K562 (cell line): ENCODE measurements around the gene TBX1. TPM values are rescaled to one million over a fixed set of nuclear protein-coding genes. Genes with fewer than 3 reads are reported as not detected.

Experiments
- CHD4 ChIP-seq: fragments of 200-600 bp; sonication (generic); IDR thresholded peaks from 3 replicates; pipeline ENCODE4 v1.6.1; 2012; ENCODE audit warnings: low read depth, mild to moderate bottlenecking, mixed read lengths, low read length, inconsistent platforms; ENCODE audit not compliant: insufficient read depth, insufficient replicate concordance, poor library complexity, severe bottlenecking
- HCFC1 ChIP-seq: IDR thresholded peaks from 2 replicates; pipeline ENCODE4 v1.6.1; 2012; ENCODE audit warnings: low read depth, low read length, improper control_type of control experiment
- KLF13 ChIP-seq: fragments of 450-650 bp; IDR thresholded peaks from 2 replicates; pipeline ENCODE4 v1.6.1; 2016; ENCODE audit warnings: missing genetic modification characterization, low read depth, mild to moderate bottlenecking, missing compliant biosample characterization, moderate library complexity, borderline replicate concordance
- MTA1 ChIP-seq: fragments of 450-650 bp; IDR thresholded peaks from 2 replicates; pipeline ENCODE4 v1.6.1; 2017; ENCODE audit warnings: borderline replicate concordance
- PTRF ChIP-seq: fragments of 450-650 bp; IDR thresholded peaks from 2 replicates; pipeline ENCODE4 v1.6.1; 2016; ENCODE audit warnings: mild to moderate bottlenecking, missing genetic modification characterization, missing compliant biosample characterization
- SMC3 ChIP-seq: conservative IDR thresholded peaks from 2 replicates; pipeline ENCODE4 v1.6.1; 2011; ENCODE audit warnings: low read depth, low read length, improper control_type of control experiment; ENCODE audit not compliant: insufficient read depth
- ZBTB7A ChIP-seq: IDR thresholded peaks from 2 replicates; pipeline ENCODE4 v1.6.1; 2011; ENCODE audit warnings: low read depth, mild to moderate bottlenecking, low read length, moderate library complexity, borderline replicate concordance; ENCODE audit not compliant: control insufficient read depth
- ZNF239 ChIP-seq: fragments of 250-450 bp; sonication (Bioruptor Pico); IDR thresholded peaks from 2 replicates; pipeline ENCODE4 v1.4.0; 2020; ENCODE audit warnings: mild to moderate bottlenecking
- polyA plus RNA-seq, 8 experiments: library from polyadenylated mRNA; depleted of rRNA in 4 of 8; stranded (reverse) in 5 of 8; unstranded in 3 of 8; fragments of >200 nt; fragmentation: Nextera tagmentation in 2 of 8; fragmentation: Illumina TruSeq in 1 of 8; extraction: Ambion mirVana in 2 of 8; extraction: Trizol in 1 of 8; gene quantifications; 2 replicates each; pipeline versions ENCODE4 v1.2.1 to v1.2.3, GENCODE V29; 2011 to 2014; ENCODE audit warnings: inconsistent platforms in 1 of 8, missing spikeins in 1 of 8
- total RNA-seq, 7 experiments: library from RNA; depleted of rRNA in 6 of 7; stranded (reverse); fragments of >200 nt in 6 of 7; fragmentation: Illumina TruSeq in 2 of 7; extraction: Trizol in 2 of 7; gene quantifications; 2 replicates each; pipeline versions ENCODE4 v1.2.1 to v1.2.3, GENCODE V29; 2011 to 2021; ENCODE audit warnings: low replicate concordance in 1 of 7
- TF ChIP-seq, protein P1 (sequence below): conservative IDR thresholded peaks from 2 replicates; pipeline ENCODE4 v1.6.1; 2011; ENCODE audit warnings: low read depth, mild to moderate bottlenecking, low read length; ENCODE audit not compliant: control insufficient read depth
- TF ChIP-seq, protein P2 (sequence below), 2 experiments: fragments of 450-650 bp; IDR thresholded peaks; 2 replicates each; pipeline ENCODE4 v1.6.1; 2016; ENCODE audit warnings: mild to moderate bottlenecking in 2 of 2, borderline replicate concordance in 1 of 2, low read depth in 1 of 2, moderate library complexity in 1 of 2
- TF ChIP-seq, protein P3 (sequence below): fragments of 450-650 bp; formaldehyde crosslinking; IDR thresholded peaks from 2 replicates; pipeline ENCODE4 v1.4.0; 2020; ENCODE audit warnings: mild to moderate bottlenecking, moderate library complexity
- TF ChIP-seq, protein P4 (sequence below): fragments of 450-650 bp; IDR thresholded peaks from 2 replicates; pipeline ENCODE4 v1.6.1; 2016; ENCODE audit warnings: borderline replicate concordance

Gene TBX1
- total and polyA plus RNA-seq, 9 of the 15 experiments (the other 6 are each of a cell fraction or from before 2014, with no cell fraction given): 0.07 to 35.0 (median 3.9) TPM

DNA sequence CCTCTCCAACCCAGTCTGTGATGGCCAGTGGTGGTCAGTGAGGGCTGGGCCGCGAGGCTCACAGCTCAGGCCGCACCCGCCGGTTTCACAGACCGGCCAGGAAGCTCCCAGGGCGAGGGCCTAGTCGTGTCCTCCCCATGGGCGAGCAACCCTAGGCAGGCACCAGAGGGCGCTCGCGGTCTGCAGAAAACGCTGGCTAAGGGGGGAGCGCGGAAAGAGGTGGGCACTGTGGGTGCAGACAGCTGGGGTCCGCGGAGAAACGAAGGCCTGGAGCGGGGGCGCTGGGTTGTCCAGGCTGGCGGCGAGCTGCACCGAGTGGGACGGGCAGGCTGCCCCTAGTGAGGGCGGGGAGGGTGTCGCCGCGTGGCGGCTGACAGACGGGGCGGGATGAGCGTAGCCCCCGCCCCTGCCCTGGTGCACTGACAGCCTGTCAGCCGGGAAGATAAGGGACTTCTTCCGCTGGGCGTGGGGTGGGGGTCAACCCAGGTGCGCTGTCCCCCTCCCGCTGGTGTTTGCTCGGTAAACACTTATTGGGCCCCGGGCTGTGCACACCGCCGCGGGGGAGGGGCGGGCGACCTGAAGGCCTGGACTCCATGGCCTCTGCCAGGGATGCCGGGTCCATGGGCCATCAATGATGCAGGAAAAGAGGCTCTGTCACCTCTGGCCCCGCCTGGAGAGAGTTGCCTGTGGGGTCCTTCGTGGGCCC, 29.8 kb upstream of the TBX1 start (continued):
- TF ChIP-seq, protein P1, sequence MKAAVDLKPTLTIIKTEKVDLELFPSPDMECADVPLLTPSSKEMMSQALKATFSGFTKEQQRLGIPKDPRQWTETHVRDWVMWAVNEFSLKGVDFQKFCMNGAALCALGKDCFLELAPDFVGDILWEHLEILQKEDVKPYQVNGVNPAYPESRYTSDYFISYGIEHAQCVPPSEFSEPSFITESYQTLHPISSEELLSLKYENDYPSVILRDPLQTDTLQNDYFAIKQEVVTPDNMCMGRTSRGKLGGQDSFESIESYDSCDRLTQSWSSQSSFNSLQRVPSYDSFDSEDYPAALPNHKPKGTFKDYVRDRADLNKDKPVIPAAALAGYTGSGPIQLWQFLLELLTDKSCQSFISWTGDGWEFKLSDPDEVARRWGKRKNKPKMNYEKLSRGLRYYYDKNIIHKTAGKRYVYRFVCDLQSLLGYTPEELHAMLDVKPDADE: peak; percentile 59; the same call in 1 of the 2 replicates
- TF ChIP-seq, protein P2, sequence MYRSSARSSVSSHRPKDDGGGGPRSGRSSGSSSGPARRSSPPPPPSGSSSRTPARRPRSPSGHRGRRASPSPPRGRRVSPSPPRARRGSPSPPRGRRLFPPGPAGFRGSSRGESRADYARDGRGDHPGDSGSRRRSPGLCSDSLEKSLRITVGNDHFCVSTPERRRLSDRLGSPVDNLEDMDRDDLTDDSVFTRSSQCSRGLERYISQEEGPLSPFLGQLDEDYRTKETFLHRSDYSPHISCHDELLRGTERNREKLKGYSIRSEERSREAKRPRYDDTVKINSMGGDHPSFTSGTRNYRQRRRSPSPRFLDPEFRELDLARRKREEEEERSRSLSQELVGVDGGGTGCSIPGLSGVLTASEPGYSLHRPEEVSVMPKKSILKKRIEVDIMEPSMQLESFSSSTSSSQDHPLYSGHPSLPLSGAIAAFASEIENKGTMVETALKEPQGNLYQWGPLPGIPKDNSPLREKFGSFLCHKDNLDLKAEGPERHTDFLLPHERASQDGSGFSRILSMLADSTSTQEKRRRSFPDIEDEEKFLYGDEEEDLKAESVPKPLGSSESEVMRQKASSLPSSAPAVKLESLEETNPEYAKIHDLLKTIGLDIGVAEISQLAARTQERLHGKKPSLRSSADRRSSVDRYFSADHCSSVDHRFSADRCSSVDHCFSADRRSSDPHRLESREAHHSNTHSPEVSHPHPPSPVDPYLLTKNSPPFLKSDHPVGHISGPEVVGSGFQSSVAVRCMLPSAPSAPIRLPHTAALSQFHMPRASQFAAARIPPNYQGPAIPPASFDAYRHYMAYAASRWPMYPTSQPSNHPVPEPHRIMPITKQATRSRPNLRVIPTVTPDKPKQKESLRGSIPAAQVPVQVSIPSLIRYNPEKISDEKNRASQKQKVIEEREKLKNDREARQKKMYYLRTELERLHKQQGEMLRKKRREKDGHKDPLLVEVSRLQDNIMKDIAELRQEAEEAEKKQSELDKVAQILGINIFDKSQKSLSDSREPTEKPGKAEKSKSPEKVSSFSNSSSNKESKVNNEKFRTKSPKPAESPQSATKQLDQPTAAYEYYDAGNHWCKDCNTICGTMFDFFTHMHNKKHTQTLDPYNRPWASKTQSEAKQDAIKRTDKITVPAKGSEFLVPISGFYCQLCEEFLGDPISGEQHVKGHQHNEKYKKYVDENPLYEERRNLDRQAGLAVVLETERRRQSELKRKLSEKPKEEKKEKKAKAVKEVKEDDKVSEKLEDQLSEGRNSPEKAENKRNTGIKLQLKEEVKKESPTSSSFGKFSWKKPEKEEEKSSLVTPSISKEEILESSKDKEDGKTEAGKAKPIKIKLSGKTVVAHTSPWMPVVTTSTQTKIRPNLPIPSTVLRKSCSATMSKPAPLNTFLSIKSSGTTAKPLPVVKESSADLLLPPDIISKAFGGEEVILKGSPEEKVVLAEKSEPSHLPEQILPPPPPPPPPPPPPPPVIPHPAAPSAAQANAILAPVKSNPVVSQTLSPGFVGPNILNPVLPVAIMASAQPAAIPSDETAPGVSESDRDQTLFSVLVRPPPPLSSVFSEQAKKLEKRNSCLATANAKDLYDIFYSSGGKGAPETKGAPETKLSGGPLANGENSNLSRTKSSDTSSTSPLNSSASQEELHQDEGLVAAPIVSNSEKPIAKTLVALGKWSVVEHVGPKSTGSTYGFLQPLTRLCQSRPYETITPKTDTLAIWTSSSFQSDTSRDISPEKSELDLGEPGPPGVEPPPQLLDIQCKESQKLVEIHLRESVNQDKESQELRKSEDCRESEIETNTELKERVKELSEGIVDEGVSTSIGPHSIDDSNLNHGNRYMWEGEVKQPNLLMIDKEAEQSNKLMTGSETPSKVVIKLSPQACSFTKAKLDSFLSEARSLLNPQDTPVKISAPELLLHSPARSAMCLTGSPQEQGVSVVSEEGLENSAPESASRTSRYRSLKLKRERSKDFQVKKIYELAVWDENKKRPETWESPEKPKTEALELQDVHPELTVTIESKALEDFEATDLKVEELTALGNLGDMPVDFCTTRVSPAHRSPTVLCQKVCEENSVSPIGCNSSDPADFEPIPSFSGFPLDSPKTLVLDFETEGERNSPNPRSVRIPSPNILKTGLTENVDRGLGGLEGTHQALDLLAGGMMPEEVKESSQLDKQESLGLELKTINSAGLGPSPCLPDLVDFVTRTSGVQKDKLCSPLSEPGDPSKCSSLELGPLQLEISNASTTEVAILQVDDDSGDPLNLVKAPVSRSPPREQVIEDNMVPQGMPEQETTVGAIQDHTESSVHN (IDR thresholded peaks at IDR 0.05; ENCODE audit: borderline replicate concordance in 1 of 2, low read depth in 1 of 2): no peak
- peak; percentile 69 for TF ChIP-seq CHD4
- TF ChIP-seq, protein P3, sequence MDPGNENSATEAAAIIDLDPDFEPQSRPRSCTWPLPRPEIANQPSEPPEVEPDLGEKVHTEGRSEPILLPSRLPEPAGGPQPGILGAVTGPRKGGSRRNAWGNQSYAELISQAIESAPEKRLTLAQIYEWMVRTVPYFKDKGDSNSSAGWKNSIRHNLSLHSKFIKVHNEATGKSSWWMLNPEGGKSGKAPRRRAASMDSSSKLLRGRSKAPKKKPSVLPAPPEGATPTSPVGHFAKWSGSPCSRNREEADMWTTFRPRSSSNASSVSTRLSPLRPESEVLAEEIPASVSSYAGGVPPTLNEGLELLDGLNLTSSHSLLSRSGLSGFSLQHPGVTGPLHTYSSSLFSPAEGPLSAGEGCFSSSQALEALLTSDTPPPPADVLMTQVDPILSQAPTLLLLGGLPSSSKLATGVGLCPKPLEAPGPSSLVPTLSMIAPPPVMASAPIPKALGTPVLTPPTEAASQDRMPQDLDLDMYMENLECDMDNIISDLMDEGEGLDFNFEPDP: peak; percentile 81; the same call in 1 of the 2 replicates
- peak; percentile 64 for TF ChIP-seq HCFC1
- no peak for TF ChIP-seq PTRF
- TF ChIP-seq SMC3: peak; percentile 100
- peak; percentile 95; the same call in 1 of the 2 replicates for TF ChIP-seq ZBTB7A
- TF ChIP-seq ZNF239 (CRISPR knock-in tag): peak; percentile 64; the same call in 1 of the 2 replicates
- TF ChIP-seq KLF13 (tag): peak; percentile 95
- TF ChIP-seq MTA1: peak; percentile 84; the same call in 1 of the 2 replicates
- TF ChIP-seq, protein P4, sequence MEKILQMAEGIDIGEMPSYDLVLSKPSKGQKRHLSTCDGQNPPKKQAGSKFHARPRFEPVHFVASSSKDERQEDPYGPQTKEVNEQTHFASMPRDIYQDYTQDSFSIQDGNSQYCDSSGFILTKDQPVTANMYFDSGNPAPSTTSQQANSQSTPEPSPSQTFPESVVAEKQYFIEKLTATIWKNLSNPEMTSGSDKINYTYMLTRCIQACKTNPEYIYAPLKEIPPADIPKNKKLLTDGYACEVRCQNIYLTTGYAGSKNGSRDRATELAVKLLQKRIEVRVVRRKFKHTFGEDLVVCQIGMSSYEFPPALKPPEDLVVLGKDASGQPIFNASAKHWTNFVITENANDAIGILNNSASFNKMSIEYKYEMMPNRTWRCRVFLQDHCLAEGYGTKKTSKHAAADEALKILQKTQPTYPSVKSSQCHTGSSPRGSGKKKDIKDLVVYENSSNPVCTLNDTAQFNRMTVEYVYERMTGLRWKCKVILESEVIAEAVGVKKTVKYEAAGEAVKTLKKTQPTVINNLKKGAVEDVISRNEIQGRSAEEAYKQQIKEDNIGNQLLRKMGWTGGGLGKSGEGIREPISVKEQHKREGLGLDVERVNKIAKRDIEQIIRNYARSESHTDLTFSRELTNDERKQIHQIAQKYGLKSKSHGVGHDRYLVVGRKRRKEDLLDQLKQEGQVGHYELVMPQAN: peak; percentile 98
